Activated CD4-positive, CD25-positive, alpha-beta regulatory T cell treated with anti-CD3 and anti-CD28 coated beads, Interleukin-2, amount 50 U/mL, for 24 hours (primary cell): ENCODE measurements around the gene WASHC4.
A peak's percentile ranks its signal among the peaks of the same experiment; 100 is the strongest.
"Not testable (repeated sequence)": the region's sequence is repeated elsewhere in the genome, so short reads cannot be mapped to it uniquely, and the experiment has no call there.

ENCODE experiments used
- ATAC-seq, 2 donors: fragments of 150-1000 bp; cut with Tn5 transposase; one replicate each; pipeline ENCODE4 v1.10.0; 2021; ENCODE audit warnings: mild to moderate bottlenecking in 1 of 2, moderate library complexity in 1 of 2

Gene WASHC4

GRCh38 chr12:105166736-105167135 lies 59.2 kb downstream of the WASHC4 start:
- ATAC-seq, result no peak

GRCh38 chr12:105167346-105167745 lies 59.8 kb downstream of the WASHC4 start:
- ATAC-seq, result no peak

GRCh38 chr12:105168006-105168405 lies 60.5 kb downstream of the WASHC4 start:
- no peak for ATAC-seq

GRCh38 chr12:105170139-105170538 lies 62.6 kb downstream of the WASHC4 start:
- no peak for ATAC-seq

GRCh38 chr12:105171691-105172436 lies 64.3 kb downstream of the WASHC4 start:
- ATAC-seq, result no peak

- no peak for ATAC-seq
These were observed 68.0 kb downstream of the WASHC4 start for GRCh38 chr12:105175397-105175990.

GRCh38 chr12:105177208-105177607 lies 69.7 kb downstream of the WASHC4 start:
- no peak for ATAC-seq

- ATAC-seq, result not testable (repeated sequence)
These were observed 71.6 kb downstream of the WASHC4 start for GRCh38 chr12:105179114-105179513.

GRCh38 chr12:105183406-105183805 lies 75.9 kb downstream of the WASHC4 start:
- ATAC-seq, result not testable (repeated sequence)

- ATAC-seq, result not testable (repeated sequence)
These were observed 76.4 kb downstream of the WASHC4 start for GRCh38 chr12:105183976-105184375.

- no peak for ATAC-seq
These were observed 81.8 kb downstream of the WASHC4 start for GRCh38 chr12:105189293-105189692.

GRCh38 chr12:105190530-105190929 lies 83.0 kb downstream of the WASHC4 start:
- no peak for ATAC-seq

- ATAC-seq, result no peak
These were observed 85.2 kb downstream of the WASHC4 start for GRCh38 chr12:105192624-105193225.

GRCh38 chr12:105194947-105195346 lies 87.4 kb downstream of the WASHC4 start:
- ATAC-seq, result no peak

GRCh38 chr12:105196090-105196489 lies 88.6 kb downstream of the WASHC4 start:
- no peak for ATAC-seq

- no peak for ATAC-seq
These were observed 91.4 kb downstream of the WASHC4 start for GRCh38 chr12:105198961-105199360.

- no peak for ATAC-seq
These were observed 92.9 kb downstream of the WASHC4 start for GRCh38 chr12:105200385-105200784.

GRCh38 chr12:105201299-105201698 lies 93.8 kb downstream of the WASHC4 start:
- ATAC-seq, result no peak

- no peak for ATAC-seq
These were observed 94.7 kb downstream of the WASHC4 start for GRCh38 chr12:105202202-105202601.

GRCh38 chr12:105204127-105204526 lies 96.6 kb downstream of the WASHC4 start:
- no peak for ATAC-seq

GRCh38 chr12:105204916-105205315 lies 97.4 kb downstream of the WASHC4 start:
- ATAC-seq, result peak; percentile 72 to 81

- ATAC-seq, result no peak
These were observed 98.0 kb downstream of the WASHC4 start for GRCh38 chr12:105205322-105206048.

GRCh38 chr12:105206686-105207374 lies 99.3 kb downstream of the WASHC4 start:
- no peak for ATAC-seq
